ENCODE data around the gene SLC2A9. TPM values are rescaled to one million over a fixed set of nuclear protein-coding genes. Genes with fewer than 3 reads are reported as not detected.

SLC2A9 gene
- total and polyA plus RNA-seq, 2 of the 13 experiments (the other 11 are each of a cell fraction or from before 2014, with no cell fraction given), result 36.2 to 42.3 TPM

DNA sequence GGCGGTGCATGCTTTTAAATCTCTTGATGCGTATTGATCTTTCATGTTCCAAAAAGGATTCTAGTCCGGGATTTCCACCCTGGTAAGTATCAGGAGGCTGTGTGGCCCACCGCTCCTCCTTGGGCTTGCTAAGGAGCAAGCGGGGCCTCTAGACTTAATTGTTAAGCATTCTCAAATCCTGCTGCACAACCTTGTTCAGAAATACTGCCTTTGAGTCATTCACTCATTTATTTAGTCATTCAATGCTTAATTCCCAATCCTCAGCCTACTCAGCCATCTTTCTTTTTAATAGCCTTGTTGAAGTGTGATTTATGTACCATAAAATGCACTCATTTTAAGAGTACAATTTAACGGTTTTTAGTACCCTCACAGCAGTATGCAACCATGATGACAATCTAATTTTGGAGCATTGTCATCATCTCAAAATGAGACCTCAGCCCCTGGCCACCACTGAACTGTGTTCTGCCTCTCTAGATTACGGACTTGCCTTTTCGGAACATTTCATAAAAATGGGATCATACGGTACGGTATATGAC lies 15.6 kb upstream of the SLC2A9 start:
- H3K4me2 ChIP-seq (ENCODE audit: low read depth, low read length), result no peak overlapping the region
- H3K9ac ChIP-seq (ENCODE audit: insufficient read depth, low read depth, low read length), result no peak overlapping the region
- DNase-seq (ENCODE audit: low spot score), result no peak
- no peaks in the 10 kb centered on the region for H3K36me3 ChIP-seq (replicated peaks in 1 of 2; ENCODE audit: control insufficient read depth in 1 of 2, insufficient read depth in 2 of 2, low read length in 2 of 2)
- no TSS peak for BruUV-seq (replicated peaks)
- H3K27ac ChIP-seq (ENCODE audit: extremely low read length, insufficient read depth, low read length), result no peak overlapping the region
- H2AFZ ChIP-seq (ENCODE audit: low read length), result no peak overlapping the region
- H3K4me1 ChIP-seq (ENCODE audit: insufficient read depth, low read length), result peaks cover 39% of the 10 kb centered on the region
- no peak for FAIRE-seq
- H4K20me1 ChIP-seq (ENCODE audit: insufficient read depth, low read length), result no peaks in the 10 kb centered on the region
- H3K27me3 ChIP-seq (ENCODE audit: control insufficient read depth in 1 of 2, insufficient read depth in 2 of 2, low read length in 2 of 2), result no peaks in the 10 kb centered on the region
- no peaks in the 10 kb centered on the region for H3K79me2 ChIP-seq (ENCODE audit: insufficient read depth, low read length)
- no peaks in the 10 kb centered on the region for H3K9me3 ChIP-seq (ENCODE audit: low read length)
- in situ Hi-C loops (cut with HindIII; ENCODE audit: extremely low pct_ligation_motif_present, low pct_unique_long_range_greater_than_20kb), result no loop called here
- no peak for ATAC-seq
- ChIA-PET POLR2A (no interaction called here), CTCF (ENCODE audit: low intra/inter-chr PET ratio, low total read pairs) (no interaction called here)
- H3K4me3 ChIP-seq (replicated peaks in 1 of 3; ENCODE audit: insufficient read depth in 1 of 3, low read depth in 2 of 3, low read length in 3 of 3), result no peak overlapping the region
- WGBS (ENCODE audit: low lambda C conversion rate), result 92% methylated on average over 10 of the region's 10 CpGs
- intact Hi-C loops (cut with micrococcal nuclease; ENCODE audit: unreplicated experiment), result no loop called here
- TF ChIP-seq NPAS2 (CRISPR knock-in tag; IDR thresholded peaks at IDR 0.05; ENCODE audit: borderline replicate concordance) (no peak), ZNF382 (CRISPR knock-in tag; IDR thresholded peaks at IDR 0.05; ENCODE audit: borderline replicate concordance) (no peak), RAD51 (IDR thresholded peaks at IDR 0.05; ENCODE audit: borderline replicate concordance) (no peak), STAG1 (CRISPR knock-in tag; IDR thresholded peaks at IDR 0.05) (no peak), NFYB (CRISPR knock-in tag; IDR thresholded peaks at IDR 0.05) (no peak), MAFG (CRISPR knock-in tag; IDR thresholded peaks at IDR 0.05) (no peak), MIER2 (CRISPR knock-in tag; IDR thresholded peaks at IDR 0.05) (no peak), ZFP90 (CRISPR knock-in tag; IDR thresholded peaks at IDR 0.05; ENCODE audit: borderline replicate concordance) (no peak), ZMAT3 (CRISPR knock-in tag; conservative IDR thresholded peaks at IDR 0.05) (no peak), SMYD3 (CRISPR knock-in tag; IDR thresholded peaks at IDR 0.05) (no peak), ZZZ3 (CRISPR knock-in tag; IDR thresholded peaks at IDR 0.05; ENCODE audit: borderline replicate concordance) (no peak), ZBTB3 (CRISPR knock-in tag; IDR thresholded peaks at IDR 0.05; ENCODE audit: borderline replicate concordance, low read depth) (no peak), TOE1 (CRISPR knock-in tag; IDR thresholded peaks at IDR 0.05) (no peak), NRL (CRISPR knock-in tag; IDR thresholded peaks at IDR 0.05; ENCODE audit: borderline replicate concordance) (no peak), ZFX (CRISPR knock-in tag; IDR thresholded peaks at IDR 0.05; ENCODE audit: low read depth) (no peak)
- TF ChIP-seq, protein P1, sequence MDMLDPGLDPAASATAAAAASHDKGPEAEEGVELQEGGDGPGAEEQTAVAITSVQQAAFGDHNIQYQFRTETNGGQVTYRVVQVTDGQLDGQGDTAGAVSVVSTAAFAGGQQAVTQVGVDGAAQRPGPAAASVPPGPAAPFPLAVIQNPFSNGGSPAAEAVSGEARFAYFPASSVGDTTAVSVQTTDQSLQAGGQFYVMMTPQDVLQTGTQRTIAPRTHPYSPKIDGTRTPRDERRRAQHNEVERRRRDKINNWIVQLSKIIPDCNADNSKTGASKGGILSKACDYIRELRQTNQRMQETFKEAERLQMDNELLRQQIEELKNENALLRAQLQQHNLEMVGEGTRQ (IDR thresholded peaks at IDR 0.05; ENCODE audit: low read depth, low read length), result no peak
- TF ChIP-seq, protein P1 (CRISPR knock-in tag; IDR thresholded peaks at IDR 0.05; ENCODE audit: borderline replicate concordance), result no peak
- TF ChIP-seq, protein P2, sequence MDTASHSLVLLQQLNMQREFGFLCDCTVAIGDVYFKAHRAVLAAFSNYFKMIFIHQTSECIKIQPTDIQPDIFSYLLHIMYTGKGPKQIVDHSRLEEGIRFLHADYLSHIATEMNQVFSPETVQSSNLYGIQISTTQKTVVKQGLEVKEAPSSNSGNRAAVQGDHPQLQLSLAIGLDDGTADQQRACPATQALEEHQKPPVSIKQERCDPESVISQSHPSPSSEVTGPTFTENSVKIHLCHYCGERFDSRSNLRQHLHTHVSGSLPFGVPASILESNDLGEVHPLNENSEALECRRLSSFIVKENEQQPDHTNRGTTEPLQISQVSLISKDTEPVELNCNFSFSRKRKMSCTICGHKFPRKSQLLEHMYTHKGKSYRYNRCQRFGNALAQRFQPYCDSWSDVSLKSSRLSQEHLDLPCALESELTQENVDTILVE (CRISPR knock-in tag; IDR thresholded peaks at IDR 0.05), result no peak
- TF ChIP-seq, protein P3, sequence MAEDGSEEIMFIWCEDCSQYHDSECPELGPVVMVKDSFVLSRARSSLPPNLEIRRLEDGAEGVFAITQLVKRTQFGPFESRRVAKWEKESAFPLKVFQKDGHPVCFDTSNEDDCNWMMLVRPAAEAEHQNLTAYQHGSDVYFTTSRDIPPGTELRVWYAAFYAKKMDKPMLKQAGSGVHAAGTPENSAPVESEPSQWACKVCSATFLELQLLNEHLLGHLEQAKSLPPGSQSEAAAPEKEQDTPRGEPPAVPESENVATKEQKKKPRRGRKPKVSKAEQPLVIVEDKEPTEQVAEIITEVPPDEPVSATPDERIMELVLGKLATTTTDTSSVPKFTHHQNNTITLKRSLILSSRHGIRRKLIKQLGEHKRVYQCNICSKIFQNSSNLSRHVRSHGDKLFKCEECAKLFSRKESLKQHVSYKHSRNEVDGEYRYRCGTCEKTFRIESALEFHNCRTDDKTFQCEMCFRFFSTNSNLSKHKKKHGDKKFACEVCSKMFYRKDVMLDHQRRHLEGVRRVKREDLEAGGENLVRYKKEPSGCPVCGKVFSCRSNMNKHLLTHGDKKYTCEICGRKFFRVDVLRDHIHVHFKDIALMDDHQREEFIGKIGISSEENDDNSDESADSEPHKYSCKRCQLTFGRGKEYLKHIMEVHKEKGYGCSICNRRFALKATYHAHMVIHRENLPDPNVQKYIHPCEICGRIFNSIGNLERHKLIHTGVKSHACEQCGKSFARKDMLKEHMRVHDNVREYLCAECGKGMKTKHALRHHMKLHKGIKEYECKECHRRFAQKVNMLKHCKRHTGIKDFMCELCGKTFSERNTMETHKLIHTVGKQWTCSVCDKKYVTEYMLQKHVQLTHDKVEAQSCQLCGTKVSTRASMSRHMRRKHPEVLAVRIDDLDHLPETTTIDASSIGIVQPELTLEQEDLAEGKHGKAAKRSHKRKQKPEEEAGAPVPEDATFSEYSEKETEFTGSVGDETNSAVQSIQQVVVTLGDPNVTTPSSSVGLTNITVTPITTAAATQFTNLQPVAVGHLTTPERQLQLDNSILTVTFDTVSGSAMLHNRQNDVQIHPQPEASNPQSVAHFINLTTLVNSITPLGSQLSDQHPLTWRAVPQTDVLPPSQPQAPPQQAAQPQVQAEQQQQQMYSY (CRISPR knock-in tag; IDR thresholded peaks at IDR 0.05), result no peak

Data from HepG2 (cell line).